H4 (cell line): ENCODE results near the gene PRKCD. TPM values are rescaled to one million over a fixed set of nuclear protein-coding genes. Genes with fewer than 3 reads are reported as not detected.

Experiments used
- DNase-seq: peaks from one replicate; pipeline ENCODE4 v3.0.0-alpha.2; 2015; ENCODE audit warnings: low spot score
- total RNA-seq: library from RNA; depleted of rRNA; stranded (reverse); fragments of >200 nt; shearing (Covaris generic); gene quantifications from 2 replicates; pipeline ENCODE4 v1.2.3, GENCODE V29; 2014

Gene PRKCD
- total RNA-seq, 1 experiment from 2014 or later = 1.2 TPM

DNA sequence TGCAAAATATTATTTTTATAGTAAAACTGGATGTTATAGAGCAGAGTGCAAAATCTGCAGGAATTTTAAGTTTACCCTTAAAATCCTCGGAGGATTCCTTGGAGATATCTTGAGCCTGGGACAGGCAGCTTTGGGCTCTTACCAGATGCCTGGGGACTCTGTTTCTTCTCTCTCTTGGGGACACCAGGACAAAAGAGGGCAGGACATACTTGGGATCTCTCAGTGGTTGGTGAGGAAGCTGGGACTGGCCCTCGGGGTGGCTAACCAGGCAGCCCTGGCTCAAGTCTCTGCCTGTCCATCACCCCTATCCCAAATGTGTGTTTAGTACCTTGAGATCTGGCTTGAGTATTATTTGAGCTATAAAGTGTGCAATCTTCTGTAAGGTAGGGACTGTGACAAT is 56.2 kb downstream of the PRKCD start:
- DNase-seq = no peak

DNA sequence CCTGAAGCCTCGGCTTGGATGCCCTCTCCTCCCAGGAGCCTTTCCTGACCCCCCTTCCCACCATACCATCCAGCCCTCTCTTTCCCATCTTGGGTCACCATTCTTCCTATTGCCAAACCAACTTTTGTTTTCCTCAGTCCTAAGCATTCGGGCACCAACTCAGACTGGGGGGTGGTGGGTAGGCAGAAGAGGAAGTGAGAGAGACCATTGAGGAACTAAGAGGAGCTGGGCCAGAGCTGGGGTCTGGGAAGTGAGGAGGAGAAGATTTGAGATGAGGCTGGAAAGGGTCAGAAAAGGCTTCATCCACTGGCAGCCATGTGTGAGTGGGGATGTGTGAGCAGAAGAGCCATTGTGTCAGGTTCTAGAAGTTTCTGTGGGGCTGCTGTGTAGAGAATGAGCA is 57.1 kb downstream of the PRKCD start:
- no peak for DNase-seq

DNA sequence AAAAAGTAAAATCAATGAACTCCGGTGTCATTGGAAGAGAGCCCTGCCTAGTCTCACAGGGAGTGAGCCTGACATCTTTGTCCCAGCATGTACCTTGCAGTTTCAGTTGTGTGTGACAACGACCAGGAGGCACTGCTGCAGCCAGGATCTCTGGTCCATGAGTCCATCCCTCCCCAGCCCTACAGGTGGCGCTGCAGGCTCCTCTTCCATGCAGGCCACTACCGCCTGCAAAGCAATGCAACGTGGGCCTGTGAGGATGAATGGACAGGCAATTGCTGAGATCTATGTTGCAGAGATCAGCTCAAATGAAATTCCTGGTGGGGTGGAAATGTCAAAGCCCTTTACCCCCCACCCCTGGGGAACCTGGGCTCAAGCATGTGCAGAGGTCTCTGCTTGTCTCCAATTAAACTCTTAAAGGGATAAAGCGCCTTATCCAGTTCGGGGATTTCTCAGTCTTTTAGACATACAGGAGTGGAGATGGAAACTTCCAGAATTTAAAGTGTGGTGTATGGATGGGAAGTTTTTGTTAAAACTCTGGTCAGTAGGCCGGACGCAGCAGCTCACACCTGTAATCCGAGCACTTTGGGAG is 59.0 kb downstream of the PRKCD start:
- DNase-seq = peak; percentile 69

DNA sequence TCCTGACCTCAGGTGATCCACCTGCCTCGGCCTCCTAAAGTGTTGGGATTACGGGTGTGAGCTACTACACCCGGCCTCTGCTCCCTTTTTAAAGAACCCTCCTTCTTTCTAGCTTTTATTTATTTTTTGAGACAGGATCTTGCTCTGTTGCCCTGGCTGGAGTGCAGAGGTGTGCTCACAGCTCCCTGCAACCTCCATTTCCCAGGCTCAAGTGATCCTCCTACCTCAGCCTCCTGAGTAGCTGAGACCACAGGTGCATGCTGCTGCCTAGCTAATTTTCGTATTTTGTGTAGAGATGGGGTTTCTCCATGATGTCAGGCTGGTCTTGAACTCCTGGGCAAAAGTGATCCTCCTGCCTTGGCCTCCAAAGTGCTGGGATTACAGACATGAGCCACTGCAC is 60.3 kb downstream of the PRKCD start:
- DNase-seq = no peak

- DNase-seq = no peak
Observed at GRCh38 chr3:53221827-53222182, 60.8 kb downstream of the PRKCD start.

DNA sequence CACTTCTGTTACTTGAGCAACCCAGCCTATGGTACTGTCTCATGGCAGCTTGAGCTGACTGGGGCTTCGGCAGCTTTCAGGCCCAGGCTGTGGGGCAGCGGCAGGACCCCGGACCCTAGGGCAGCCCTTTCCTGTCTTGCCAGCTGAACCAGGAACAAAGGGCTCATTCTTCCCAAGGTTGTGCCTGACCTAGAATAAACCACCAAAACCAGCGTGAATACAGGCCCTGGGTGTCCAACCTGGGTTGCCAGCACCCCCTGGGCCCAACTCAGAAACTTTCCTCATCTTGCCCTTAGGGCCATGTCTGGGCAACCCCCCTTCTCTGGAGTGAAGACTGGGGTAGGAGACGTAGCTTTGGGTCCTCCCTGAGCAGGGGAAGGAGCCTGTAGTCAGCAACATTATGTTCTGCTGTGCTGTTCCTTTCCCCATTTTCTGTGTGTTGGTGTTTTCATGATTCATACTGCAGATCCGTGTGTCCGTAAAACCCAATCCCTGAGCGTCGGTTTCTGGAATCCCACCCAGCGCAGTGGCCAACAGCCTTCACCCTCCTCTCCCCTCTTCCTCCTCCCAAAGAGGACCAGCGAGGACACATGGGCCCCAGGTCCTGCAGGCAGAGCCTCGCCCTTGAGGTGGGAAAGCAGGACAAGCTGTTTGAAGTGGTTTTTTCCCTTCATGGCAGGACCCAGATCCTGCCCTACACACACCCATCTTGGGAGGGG is 61.3 kb downstream of the PRKCD start:
- DNase-seq = no peak

DNA sequence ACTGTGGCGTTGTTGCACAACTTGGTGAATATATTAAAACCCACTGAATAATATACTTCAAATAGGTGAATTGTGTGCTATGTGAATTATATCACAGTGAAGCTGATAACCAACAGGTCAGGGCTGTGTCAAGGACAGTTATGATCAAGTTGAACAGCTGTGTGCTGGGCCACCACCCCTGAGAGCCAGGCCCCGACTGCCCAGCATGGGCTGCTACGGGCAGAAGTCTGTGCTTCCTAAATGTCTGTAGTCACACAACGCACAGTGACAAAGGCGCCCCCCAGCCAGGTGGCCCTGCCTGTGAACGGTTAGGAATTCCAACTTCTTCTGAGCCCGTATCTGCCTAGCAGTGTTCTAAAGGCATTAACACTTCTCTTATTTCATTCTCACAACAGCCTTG is 62.0 kb downstream of the PRKCD start:
- DNase-seq = no peak

DNA sequence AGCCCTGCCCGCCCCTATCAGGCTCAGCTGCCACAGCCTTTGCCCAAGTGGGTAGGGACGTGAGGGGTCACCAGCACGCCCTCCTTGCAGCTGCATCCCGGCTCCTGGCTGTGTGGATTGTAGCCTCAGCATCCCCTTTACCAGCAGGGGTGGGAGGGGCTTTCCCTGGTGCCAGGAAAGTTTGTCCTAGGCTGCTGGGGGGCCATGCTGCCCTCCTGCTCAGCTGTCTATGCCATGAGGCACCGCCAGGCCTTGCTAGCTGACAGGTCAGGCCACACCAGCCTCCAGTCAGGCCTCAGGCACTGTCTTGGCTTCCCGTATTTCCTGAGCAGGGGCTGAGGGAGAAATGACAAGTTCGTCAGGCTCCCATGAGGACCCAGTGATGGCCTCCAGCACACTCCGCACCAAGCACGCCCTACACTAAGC is 62.5 kb downstream of the PRKCD start:
- DNase-seq = no peak

- DNase-seq = no peak
Observed at GRCh38 chr3:53224026-53224425, 63.0 kb downstream of the PRKCD start.

- DNase-seq = no peak
Observed at GRCh38 chr3:53224536-53224935, 63.5 kb downstream of the PRKCD start.

DNA sequence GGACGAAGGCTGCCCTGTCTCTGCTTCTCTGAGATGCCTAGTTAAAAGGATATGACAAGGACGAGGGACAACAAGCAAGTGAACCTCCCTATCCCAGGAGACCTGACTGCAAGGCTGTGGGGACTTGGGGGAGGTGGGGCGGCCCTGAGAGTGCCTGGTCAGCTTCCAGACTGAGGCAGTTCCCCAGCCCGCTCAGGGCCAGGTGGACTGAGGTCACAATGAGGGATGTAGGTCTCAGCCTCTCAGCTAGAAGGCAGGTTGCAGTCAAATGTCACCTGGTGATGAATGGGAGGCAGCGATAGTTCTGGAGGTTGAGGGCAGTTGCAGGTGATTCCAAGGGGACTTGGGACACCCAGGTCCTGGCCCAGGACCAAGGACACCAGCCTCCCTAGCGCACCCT is 64.2 kb downstream of the PRKCD start:
- no peak for DNase-seq

GRCh38 chr3:53225651-53226050 is 64.6 kb downstream of the PRKCD start:
- no peak for DNase-seq

DNA sequence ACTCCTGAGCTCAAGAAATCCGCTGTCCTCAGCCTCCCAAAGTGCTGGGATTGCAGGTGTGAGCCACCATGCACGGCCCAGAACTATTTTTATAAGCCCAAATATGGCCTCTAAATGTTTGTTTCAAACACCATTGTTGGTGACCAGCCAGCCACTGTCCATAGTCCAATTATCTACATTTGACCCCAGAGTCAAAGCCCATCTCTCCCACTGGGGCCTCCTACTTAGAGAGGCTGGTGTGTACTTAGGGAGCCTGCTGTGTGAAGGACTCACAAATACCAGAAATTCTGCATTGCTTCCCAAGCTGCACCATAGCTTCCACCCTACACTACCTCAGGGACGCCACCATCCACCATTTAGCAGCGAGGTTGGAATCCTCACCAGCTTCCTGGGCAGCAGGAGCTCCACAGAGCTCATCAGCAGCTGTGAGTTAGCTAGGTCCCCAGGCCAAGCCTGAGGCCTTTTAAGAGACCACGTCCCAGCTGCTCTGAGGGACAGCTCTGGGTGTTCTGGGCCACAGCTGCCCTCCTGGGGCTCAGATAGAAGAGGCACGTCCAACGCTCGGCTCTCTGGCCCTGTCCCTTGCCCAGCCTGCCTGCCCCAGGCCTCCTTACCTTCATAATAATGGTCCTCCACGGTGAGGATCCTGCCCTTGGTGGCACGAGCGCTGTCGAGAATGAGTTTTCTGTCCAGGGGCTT is 65.3 kb downstream of the PRKCD start:
- no peak for DNase-seq

- DNase-seq = no peak
Observed at GRCh38 chr3:53226841-53227407, 65.9 kb downstream of the PRKCD start.

- no peak for DNase-seq
Observed at GRCh38 chr3:53227993-53228885, 67.2 kb downstream of the PRKCD start.

DNA sequence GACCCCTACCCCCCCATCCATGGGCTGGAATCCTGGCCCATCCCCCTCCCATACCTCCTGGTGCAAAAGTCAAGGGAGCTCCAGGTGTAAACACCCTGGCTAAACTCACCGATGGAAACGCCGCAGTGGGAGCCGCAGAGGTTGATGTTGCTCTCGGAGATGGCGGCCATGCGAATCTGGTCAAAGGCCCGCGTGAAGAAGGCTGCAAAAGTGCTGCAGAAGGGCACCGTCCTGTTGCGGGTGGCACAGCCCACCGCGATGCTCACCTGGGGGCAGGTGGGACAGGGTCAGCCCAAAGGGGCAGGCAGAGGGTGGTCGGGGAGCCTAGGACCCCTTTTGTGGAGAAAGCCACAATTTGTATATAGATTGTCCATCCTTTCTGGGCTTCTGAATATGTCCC is 68.2 kb downstream of the PRKCD start:
- DNase-seq = no peak

DNA sequence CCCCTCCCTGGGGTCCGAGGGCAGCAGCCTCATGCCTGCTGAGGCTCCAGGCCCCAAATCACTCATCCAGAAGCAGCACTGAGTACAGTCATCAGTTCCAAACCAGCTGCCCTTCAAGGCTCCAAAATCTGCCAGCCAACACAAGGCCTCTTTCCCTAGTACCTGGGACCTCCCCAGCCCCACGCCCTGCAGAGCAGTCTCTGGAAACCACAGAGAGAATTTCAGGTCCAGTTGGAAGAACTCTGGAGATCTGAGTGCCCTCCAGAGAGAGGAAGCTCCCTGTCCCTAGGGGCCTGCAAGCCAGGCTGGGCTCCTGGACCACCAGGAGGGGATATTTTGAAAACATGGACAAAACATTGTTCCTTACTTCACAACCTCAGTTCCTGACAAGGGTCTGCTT is 68.6 kb downstream of the PRKCD start:
- no peak for DNase-seq

- DNase-seq = no peak
Observed at GRCh38 chr3:53230041-53230621, 69.1 kb downstream of the PRKCD start.

- no peak for DNase-seq
Observed at GRCh38 chr3:53230789-53231188, 69.8 kb downstream of the PRKCD start.

GRCh38 chr3:53231532-53232511 is 70.8 kb downstream of the PRKCD start:
- DNase-seq = no peak
